ENCODE results near the gene WDR90. TPM values are rescaled to one million over a fixed set of nuclear protein-coding genes. Genes with fewer than 3 reads are reported as not detected.

WDR90 gene
- polyA plus RNA-seq (2012; ENCODE audit: insufficient read depth, insufficient read length) = 65.3 TPM

DNA sequence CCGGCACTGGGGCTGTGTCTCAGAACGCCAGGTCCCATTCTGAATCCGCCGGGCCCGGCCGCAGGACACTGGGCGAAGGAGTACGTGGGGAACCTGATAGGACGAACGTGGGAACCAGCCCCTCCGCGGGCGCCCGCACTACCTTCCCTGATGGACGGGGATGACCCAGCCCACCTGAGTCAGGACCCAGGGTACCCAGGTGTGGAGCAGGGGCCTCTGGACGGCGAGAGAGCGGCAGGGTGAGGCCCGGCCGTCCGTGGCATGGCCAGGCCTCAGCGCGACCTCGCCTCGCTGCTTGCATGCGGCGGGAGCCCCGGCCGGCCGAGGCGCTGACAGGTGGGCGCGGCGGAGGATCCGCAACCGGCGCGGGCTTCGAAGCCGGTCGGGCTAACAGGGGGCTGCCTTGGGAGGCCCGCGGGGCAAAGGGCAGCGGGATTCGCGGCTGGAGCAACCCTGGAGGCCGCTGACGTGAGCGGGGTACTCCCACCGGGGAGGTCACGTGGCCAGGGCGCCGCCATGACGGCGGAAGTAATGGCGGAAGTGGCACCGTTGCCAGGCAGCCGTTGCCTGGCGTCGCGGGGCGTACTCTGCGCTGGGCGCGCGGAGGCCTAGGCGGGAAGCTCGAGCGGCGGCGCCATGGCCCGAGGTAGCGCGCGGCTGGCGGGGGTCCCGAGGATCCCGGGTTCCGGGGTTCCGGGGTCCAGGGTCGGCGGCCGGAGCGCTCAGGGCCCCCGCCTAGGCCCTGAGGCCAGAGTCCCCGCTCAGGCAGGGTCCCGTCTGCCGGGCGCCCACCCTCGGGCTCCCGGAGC, at the start of gene WDR90:
WDR90 (plus strand) TSS at position 585 of the 809 bp plus-strand sequence; CDS start at position 637, 52 bp downstream.
- DNase-seq (ENCODE audit: low read depth, low spot score) = peak; percentile 84
- H3K4me3 ChIP-seq (ENCODE audit: low read length) = peak within 1 kb of the TSS; percentile 85

- DNase-seq (ENCODE audit: low read depth, low spot score) = peak; percentile 44
- no peak overlapping the region for H3K4me3 ChIP-seq (ENCODE audit: low read length)
These were observed 48.4 kb upstream of the WDR90 start for GRCh38 chr16:600781-601180.

DNA sequence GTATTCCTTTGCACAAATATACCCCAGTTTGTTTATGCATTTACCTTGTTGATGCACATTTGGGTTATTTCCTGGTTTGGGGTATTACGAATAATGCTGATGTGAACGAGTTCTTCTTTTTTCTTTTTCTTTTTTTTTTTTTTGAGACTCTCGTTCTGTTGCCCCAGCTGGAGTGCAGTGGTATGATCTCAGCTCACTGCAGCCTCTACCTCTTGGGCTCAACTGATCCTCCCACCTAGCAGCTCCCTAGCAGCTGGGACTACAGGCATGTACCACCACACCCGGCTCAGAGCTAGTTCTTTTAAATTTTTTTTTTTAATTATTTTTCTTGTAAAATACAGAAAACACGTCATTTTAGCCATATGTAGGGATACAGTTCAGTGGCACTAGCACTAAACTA, 45.2 kb upstream of the WDR90 start:
- no peak for DNase-seq (ENCODE audit: low read depth, low spot score)
- no peak overlapping the region for H3K4me3 ChIP-seq (ENCODE audit: low read length)

DNA sequence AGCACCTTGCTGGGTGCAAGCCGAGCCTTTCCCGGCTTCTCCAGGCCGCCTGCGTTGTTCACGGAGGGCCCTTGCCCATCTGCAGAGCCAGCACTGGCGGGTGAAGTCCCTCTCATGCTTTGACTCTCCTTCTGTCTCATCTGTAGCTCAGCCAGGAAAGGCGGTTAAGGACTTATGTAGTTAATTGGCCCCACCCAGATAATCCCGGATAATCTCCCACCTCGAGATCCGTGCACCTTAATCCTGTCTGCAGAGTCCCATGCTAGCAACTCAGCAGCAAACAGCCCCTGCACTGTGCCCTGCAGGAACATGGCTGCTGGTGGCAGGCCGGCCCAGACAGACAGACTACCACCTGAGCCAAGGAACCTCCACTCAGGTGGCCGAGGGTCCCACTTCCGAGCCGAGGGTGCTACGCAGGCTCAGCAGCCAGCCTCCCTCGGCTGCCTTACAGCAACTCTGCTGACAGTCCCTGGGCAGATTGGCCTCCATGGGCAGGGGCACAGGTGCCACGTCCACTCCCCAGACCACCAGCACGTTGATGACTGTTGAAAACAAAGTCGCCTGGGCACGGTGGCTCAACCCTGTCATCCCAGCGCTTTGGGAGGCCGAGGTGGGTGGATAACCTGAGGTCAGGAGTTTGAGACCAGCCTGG, 42.4 kb upstream of the WDR90 start:
- no peak overlapping the region for H3K4me3 ChIP-seq (ENCODE audit: low read length)
- DNase-seq (ENCODE audit: low read depth, low spot score) = no peak

- no peak for DNase-seq (ENCODE audit: low read depth, low spot score)
- no peak overlapping the region for H3K4me3 ChIP-seq (ENCODE audit: low read length)
These were observed 41.1 kb upstream of the WDR90 start for GRCh38 chr16:608019-608418.

DNA sequence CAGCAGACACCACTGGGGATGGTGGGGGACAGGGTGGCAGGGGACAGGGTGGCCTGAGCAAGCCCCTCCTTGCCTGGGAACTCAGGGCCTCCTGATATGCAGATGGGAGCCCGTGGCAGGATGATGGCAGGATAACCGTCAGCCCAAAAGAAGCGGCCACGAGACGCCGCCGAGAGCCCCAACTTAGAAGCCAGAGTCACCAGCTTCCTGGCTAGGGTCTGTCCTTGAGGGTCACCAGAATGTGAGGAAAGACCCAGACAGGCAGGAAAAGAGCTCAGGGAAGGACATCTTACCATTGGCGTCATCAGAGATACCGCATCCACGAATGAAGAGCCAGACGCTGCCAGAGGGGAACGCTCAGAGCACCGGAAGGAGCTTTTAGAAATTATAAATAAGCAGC, 39.8 kb upstream of the WDR90 start:
- no peak for DNase-seq (ENCODE audit: low read depth, low spot score)
- H3K4me3 ChIP-seq (ENCODE audit: low read length) = no peak overlapping the region

DNA sequence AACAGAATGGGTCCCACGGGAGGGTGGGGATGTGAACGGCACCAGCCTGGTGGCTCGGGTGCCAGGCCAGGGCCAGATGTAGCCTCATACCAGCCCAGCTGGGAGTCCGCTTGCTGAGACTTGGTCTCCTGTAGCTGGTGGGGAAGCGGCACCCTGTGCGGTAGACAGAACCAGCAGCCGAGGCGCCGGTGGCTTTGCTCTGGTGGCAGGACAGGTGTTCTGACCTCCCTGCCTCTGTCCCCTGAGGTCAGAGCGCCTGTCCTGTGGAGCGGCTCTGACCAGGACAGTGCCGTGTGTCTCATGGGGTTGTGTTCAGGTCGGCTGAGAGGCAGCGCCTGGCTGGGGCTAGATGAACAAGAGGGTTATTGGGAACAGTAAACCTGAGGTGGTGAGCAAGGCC, 39.2 kb upstream of the WDR90 start:
- no peak overlapping the region for H3K4me3 ChIP-seq (ENCODE audit: low read length)
- DNase-seq (ENCODE audit: low read depth, low spot score) = no peak

- DNase-seq (ENCODE audit: low read depth, low spot score) = peak; percentile 31
- H3K4me3 ChIP-seq (ENCODE audit: low read length) = no peak overlapping the region
These were observed 38.4 kb upstream of the WDR90 start for GRCh38 chr16:610513-611381.

DNA sequence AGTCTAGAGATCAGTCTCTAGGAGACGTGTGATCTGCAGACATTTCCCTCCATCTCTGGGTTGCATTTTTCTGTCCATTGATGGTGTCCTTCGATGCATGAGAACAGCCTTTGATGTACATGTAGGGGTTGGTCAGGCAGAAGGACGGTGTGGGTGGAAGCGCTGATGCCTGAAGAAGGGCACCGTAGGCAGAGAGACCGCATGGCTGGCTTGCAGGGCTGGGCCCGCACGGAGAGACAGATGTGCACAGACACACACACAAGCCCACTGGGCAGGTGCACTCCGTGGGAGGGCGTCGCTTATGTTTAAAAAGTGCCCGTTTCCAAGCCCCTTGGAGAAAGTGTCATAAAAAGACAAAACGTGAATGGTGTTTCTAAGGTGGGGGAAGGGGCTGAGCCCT, 34.0 kb upstream of the WDR90 start:
- H3K4me3 ChIP-seq (ENCODE audit: low read length) = no peak overlapping the region
- no peak for DNase-seq (ENCODE audit: low read depth, low spot score)

- DNase-seq (ENCODE audit: low read depth, low spot score) = no peak
- H3K4me3 ChIP-seq (ENCODE audit: low read length) = no peak overlapping the region
These were observed 32.2 kb upstream of the WDR90 start for GRCh38 chr16:616733-617586.

DNA sequence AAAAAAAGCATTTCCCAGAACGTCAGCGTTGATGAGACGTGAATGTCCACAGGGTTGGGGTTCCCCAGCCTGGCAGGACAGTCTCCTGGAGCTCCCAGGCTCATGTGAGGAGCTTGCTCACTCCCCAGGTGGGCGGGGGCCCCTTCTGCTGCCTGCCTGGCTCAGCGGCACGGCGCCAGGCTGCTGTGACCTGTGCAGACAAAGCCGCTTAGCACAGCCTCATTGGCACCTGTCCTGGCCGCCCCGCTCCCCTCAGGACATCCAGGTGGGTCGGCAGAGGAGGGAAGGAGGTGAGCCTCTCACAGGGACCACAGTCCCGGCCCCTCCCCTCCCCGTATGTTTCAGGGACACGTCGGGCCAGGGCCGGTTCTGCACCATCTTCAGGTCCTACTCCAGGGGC, 31.3 kb upstream of the WDR90 start:
- no peak overlapping the region for H3K4me3 ChIP-seq (ENCODE audit: low read length)
- DNase-seq (ENCODE audit: low read depth, low spot score) = no peak

- H3K4me3 ChIP-seq (ENCODE audit: low read length) = no peak overlapping the region
- no peak for DNase-seq (ENCODE audit: low read depth, low spot score)
These were observed 29.6 kb upstream of the WDR90 start for GRCh38 chr16:619476-620100.

GRCh38 chr16:620700-621525, 28.3 kb upstream of the WDR90 start:
- H3K4me3 ChIP-seq (ENCODE audit: low read length) = no peak overlapping the region
- DNase-seq (ENCODE audit: low read depth, low spot score) = no peak

DNA sequence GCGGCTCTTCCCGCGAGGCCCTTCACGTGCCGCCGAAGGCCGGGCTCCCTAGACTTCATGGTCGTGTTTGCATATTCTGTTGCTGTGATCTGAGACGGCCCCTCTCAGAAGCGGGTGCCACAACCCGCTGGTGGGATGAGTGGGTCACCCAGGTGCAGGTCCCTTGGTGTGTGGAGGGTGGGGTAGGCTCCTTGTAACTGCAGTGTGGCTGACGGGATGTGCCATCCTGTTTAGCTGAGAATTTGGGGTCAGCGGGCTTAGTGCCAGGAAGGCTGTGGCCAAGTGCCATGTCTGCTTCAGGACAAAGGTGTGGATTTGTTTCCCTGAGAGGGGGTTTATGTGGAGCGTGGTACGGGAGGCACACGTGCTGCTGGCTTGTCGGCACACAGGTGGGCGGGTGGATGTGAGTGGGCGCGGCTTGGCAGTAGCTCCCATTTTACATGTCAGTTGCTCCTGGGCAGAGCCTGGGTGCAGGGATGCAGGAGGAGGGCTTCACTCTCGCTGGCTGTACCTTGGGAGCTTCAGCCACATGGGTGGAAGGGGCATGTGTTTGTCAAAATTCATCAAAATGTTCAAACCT, 27.5 kb upstream of the WDR90 start:
- DNase-seq (ENCODE audit: low read depth, low spot score) = no peak
- no peak overlapping the region for H3K4me3 ChIP-seq (ENCODE audit: low read length)

DNA sequence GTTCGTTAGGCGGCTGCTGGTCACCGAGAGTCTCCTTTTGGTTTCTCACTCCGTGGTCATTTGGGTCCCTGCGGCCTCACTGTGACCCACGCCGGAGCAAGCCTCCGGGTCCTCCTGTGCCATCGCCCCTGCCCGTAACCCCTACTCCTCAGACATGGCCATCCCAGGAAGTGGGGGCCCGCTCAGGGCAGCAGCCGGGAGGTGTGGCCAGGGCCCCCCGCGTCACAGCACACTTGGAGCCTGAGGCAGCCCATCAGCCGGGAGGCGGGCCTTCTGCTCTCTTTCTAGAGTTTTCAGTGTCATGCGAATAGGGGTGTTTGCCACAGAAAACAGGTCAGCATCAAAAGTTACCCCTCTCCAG, 26.3 kb upstream of the WDR90 start:
- DNase-seq (ENCODE audit: low read depth, low spot score) = no peak
- no peak overlapping the region for H3K4me3 ChIP-seq (ENCODE audit: low read length)

GRCh38 chr16:624526-625070, 24.6 kb upstream of the WDR90 start:
- no peak for DNase-seq (ENCODE audit: low read depth, low spot score)
- no peak overlapping the region for H3K4me3 ChIP-seq (ENCODE audit: low read length)
